Tibial nerve (tissue), 3 donors: ENCODE data around the gene CFAP46.

Source experiments
- POLR2A ChIP-seq, 2 donors: fragments of 450-650 bp; IDR thresholded peaks; one replicate each; pipeline ENCODE4 v1.6.1; 2017; ENCODE audit warnings: antibody characterized with exemption in 2 of 2, mild to moderate bottlenecking in 2 of 2, moderate library complexity in 2 of 2
- TF ChIP-seq, protein P1 (sequence below), 5 experiments: fragments of 200-600 bp in 3 of 5; fragments of 450-650 bp in 2 of 5; sonication (generic) in 3 of 5; IDR thresholded peaks; one replicate each; pipeline ENCODE4 v1.5.1; 2016 to 2019; ENCODE audit warnings: antibody characterized with exemption in 5 of 5, mild to moderate bottlenecking in 3 of 5, moderate library complexity in 2 of 5

DNA sequence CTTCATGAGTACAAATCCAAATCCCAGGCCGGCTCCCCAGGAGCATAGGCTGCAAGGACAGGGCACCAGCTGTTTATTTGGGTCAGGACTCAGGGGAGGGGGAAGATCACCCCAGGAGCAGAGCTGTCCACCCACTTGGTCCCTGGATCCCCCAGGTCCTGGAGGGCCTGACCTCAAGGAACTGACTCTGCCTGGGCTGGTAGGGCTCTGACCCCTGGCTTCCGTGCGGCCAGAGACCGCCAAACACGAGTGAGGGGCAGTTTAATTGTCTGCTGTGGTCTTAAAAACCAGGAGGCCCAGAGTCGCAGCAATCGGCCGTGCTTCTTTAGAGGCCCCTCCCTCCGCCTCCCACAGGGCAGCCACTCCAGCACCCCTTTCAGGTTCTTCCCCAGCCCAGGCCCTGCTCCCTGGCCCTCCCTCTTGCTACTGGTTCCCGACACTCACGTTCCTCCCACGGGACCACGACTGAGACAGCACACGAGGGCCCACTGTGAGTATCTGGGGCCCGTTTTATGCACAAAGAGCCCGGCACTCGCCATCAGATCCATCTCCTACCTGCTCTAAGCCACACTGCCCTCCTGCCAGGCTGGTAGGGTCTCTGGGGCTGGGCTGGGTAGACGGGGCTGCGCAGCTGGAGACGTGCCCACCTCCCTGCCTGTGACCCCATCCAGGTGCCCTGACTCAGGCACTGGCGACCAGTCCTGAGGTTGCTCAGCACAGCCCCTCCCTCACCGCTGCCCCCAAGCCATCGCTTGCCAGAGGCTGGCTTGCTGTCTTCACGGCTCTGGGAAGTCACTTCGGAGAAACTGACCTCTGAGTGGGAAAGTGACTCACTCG is 30.0 kb upstream of the CFAP46 start:
- TF ChIP-seq, protein P1, sequence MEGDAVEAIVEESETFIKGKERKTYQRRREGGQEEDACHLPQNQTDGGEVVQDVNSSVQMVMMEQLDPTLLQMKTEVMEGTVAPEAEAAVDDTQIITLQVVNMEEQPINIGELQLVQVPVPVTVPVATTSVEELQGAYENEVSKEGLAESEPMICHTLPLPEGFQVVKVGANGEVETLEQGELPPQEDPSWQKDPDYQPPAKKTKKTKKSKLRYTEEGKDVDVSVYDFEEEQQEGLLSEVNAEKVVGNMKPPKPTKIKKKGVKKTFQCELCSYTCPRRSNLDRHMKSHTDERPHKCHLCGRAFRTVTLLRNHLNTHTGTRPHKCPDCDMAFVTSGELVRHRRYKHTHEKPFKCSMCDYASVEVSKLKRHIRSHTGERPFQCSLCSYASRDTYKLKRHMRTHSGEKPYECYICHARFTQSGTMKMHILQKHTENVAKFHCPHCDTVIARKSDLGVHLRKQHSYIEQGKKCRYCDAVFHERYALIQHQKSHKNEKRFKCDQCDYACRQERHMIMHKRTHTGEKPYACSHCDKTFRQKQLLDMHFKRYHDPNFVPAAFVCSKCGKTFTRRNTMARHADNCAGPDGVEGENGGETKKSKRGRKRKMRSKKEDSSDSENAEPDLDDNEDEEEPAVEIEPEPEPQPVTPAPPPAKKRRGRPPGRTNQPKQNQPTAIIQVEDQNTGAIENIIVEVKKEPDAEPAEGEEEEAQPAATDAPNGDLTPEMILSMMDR (IDR thresholded peaks at IDR 0.05) = no peak
- TF ChIP-seq POLR2A (IDR thresholded peaks at IDR 0.05) = no peak
